ENCODE measurements around the gene RPL27. TPM values are rescaled to one million over a fixed set of nuclear protein-coding genes. Genes with fewer than 3 reads are reported as not detected.

The RPL27 gene
- total RNA-seq = 986 and 1,404 TPM in 2 replicates

GRCh38 chr17:42997984-42998938 lies at the start of gene RPL27:
Gene RPL27 (plus strand): TSS chr17:42998419. CDS start chr17:42998751, 332 bp downstream.

GRCh38 chr17:42964161-42964932 lies 33.9 kb upstream of the RPL27 start, which contains the start of gene AARSD1:
Gene AARSD1 (minus strand): TSS chr17:42964454. CDS start chr17:42964440, 14 bp downstream.

DNA sequence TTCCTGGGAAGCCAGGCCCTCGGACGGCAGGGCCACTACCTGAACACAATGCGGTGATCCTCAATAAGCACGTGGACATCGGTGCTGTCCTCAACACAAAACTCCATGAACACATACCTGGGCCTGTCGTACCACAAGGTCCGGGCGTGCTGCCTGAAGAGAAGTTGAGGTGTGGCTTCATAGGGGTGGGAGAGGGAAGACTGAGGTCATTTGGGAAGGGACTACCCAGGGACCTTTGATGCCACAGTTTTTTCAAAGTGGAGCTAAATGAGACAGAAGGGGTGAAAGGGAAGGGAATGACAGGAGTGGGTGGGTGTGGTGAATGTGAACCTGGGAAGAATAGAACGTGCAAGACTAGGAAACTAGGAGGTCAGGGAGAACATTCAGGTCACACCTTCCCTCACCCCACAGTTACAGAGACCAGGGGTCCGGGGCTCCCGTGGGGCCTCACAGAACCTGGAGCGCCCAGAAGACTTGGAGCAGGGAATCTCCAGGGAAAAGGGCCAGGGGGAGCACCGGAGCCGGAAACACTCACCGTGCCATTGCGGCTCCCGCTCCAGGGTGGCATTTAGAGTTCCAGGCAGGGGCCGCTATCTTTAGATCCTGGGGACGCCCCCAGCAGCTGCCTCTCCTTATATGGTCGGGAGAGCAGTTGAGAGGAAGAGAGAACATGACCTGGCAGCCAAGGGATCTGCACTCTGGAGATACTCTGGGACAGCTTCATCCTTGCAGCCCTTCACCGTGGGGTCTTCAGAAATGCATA lies 18.5 kb upstream of the RPL27 start, which contains the start of gene PTGES3L:
Gene PTGES3L (minus strand): TSS at position 570 of the 763 bp plus-strand sequence. CDS start 27 bp downstream, at position 543.

DNA sequence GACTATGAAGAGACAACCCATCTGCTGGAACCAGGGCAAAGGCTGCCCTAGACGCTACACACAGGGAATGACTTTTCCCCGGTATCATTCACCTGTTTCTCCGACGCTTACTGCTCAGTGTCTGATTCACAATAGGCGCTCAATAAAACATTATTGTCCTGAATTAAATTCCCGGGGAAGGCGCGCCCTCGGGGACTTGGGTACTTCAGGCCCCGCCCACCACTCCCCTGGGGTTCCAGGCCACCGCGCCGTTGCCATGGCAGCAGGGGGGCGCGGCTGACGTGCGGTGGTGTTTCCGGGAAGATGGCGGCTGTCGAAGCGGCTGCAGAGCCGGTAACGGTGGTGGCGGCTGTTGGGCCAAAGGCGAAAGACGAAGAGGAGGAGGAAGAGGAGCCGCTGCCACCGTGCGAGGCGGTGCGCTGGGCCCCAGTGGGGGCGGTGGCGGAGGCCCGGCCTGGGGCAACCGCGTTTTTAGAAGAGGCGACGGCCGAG lies 17.9 kb upstream of the RPL27 start, which contains the start of gene RUNDC1:
Gene RUNDC1 (plus strand): TSS at position 292 of the 492 bp plus-strand sequence. CDS start 12 bp downstream, at position 304.

GRCh38 chr17:43006639-43007551 lies 8.7 kb downstream of the RPL27 start, which contains the start of gene IFI35:
Gene IFI35 (plus strand): TSS chr17:43006784. CDS start chr17:43006948, 164 bp downstream.

DNA sequence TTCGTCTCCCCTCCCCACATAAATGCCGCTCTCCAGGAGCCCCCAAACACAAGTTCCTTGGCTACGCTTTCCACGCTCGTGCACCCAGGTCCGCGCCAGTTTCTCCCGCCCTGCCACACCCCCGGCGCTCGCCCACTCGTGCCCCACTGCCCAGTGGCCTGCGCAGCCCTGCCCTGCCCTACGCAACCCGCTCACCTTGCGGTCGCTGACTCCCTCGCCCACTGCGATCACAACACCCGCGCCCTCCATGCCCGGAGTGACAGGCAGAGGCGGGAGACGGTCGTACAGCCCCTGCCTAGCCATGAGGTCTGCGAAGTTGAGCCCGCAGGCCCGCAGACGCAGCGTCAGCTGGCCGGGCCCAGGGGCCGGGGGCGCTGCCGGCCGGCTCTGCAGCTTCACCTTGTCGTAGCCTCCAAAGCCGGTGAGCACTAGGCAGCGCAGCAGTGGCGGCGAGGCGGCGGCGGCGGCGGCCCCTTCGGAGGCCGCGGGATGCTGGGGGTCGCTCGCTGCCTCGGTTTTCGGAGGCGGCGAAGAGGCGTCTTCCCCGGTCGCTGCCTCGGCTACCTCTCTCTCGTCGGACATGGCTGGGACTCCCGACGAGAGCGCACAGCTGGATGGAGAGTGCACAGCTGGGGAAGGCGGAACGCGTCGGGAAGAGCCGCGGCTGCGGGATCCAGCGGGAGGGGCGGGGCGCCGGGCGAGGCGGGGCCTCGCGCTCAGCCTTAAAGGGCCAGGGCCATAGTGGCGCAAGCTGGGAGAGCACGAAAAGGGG lies 23.7 kb downstream of the RPL27 start, which contains the start of gene VAT1:
Gene VAT1 (minus strand): TSS at position 645 of the 772 bp plus-strand sequence. CDS start 63 bp downstream, at position 582.

GRCh38 chr17:43024407-43025289 lies 26.4 kb downstream of the RPL27 start, which contains the start of gene RND2:
Gene RND2 (plus strand): TSS chr17:43025231. CDS start chr17:43025348, 117 bp downstream.

Other genes starting within 250 kb of the RPL27 start
- gene RAMP2, start 237.2 kb upstream of the RPL27 start, total RNA-seq = 15.6 and 21.5 TPM in 2 replicates
- gene VPS25, start 225.0 kb upstream of the RPL27 start, total RNA-seq = 42.3 and 46.2 TPM in 2 replicates
- 0.54 and 1.5 TPM in 2 replicates for gene WNK4, start 217.8 kb upstream of the RPL27 start, total RNA-seq
- 63.1 and 74.3 TPM in 2 replicates for gene COA3, start 199.7 kb upstream of the RPL27 start, total RNA-seq
- gene CNTD1, start 199.6 kb upstream of the RPL27 start, total RNA-seq = not detected in 2 replicates
- 143 and 162 TPM in 2 replicates for gene BECN1, start 174.1 kb upstream of the RPL27 start, total RNA-seq
- 48.9 and 65.9 TPM in 2 replicates for gene PSME3, start 165.0 kb upstream of the RPL27 start, total RNA-seq
- gene AOC2, start 153.8 kb upstream of the RPL27 start, total RNA-seq = 0.22 and 0.43 TPM in 2 replicates
- 0.33 and 0.43 TPM in 2 replicates for gene AOC3, start 147.2 kb upstream of the RPL27 start, total RNA-seq
- not detected in 2 replicates for gene G6PC1, start 97.6 kb upstream of the RPL27 start, total RNA-seq
- 12.9 and 14.1 TPM in 2 replicates for gene AARSD1, start 34.0 kb upstream of the RPL27 start, total RNA-seq
- gene PTGES3L, start 18.3 kb upstream of the RPL27 start, total RNA-seq = 0.09 and 0.11 TPM in 2 replicates
- 10.1 and 10.5 TPM in 2 replicates for gene RUNDC1, start 17.9 kb upstream of the RPL27 start, total RNA-seq
- gene IFI35, start 8.4 kb downstream of the RPL27 start, total RNA-seq = 7.8 and 10.7 TPM in 2 replicates
- gene VAT1, start 24.0 kb downstream of the RPL27 start, total RNA-seq = 128 and 141 TPM in 2 replicates
- 0.09 and 0.11 TPM in 2 replicates for gene RND2, start 26.8 kb downstream of the RPL27 start, total RNA-seq
- 3.9 and 5.8 TPM in 2 replicates for gene BRCA1, start 126.9 kb downstream of the RPL27 start, total RNA-seq
- 85.5 and 120 TPM in 2 replicates for gene NBR1, start 172.8 kb downstream of the RPL27 start, total RNA-seq
- 0.86 and 1.4 TPM in 2 replicates for gene TMEM106A, start 213.5 kb downstream of the RPL27 start, total RNA-seq
- not detected in 2 replicates for gene CCDC200, start 230.2 kb downstream of the RPL27 start, total RNA-seq
- not detected in 2 replicates for gene RNU2-1, start 235.6 kb downstream of the RPL27 start, total RNA-seq

Data from dermis lymphatic vessel endothelial cell (primary cell).